ENCODE data around the gene CTF1. TPM values are rescaled to one million over a fixed set of nuclear protein-coding genes. Genes with fewer than 3 reads are reported as not detected.
A peak's percentile ranks its signal among the peaks of the same experiment; 100 is the strongest.

Gene CTF1
- total and polyA plus RNA-seq, 2 donors (not counting 1 experiment from before 2014, with no cell fraction given): 0.78 to 0.81 TPM

DNA sequence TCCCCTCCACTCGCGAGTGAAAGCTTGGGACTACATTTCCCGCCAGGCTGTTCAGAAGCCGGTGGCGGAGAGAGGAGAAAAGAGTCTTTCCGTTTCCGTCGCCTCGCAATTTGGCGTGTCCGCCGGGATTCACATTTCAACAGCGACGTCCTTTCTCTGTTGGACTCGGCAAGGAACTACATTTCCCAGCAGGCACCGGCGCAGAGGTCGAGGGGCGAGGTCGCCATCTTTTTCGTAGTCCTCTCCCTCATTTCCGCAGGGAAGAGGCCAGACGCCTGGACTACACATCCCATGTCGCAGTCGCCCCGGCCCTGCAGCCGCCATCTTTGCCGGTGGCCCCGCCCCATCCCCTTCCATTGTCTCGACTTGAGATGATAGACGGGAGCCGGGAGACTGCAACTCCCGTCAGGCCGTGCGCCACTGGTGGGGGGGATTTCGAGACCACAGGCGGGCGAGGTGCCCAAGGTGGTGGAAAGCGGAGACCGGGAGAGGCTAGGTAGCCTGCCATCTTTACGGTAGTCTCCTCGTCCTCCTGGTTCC, 26.1 kb downstream of the CTF1 start:
- H3K79me2 ChIP-seq (ENCODE audit: control insufficient read depth, insufficient read depth, low read length): no peaks in the 10 kb centered on the region
- peak overlapping the region; percentile 90 for H3K9ac ChIP-seq (ENCODE audit: low read length)
- no peak for TF ChIP-seq EZH2 (IDR thresholded peaks at IDR 0.05; ENCODE audit: borderline replicate concordance, insufficient read depth, low read depth, low read length, poor library complexity, severe bottlenecking)
- TF ChIP-seq, protein P1, sequence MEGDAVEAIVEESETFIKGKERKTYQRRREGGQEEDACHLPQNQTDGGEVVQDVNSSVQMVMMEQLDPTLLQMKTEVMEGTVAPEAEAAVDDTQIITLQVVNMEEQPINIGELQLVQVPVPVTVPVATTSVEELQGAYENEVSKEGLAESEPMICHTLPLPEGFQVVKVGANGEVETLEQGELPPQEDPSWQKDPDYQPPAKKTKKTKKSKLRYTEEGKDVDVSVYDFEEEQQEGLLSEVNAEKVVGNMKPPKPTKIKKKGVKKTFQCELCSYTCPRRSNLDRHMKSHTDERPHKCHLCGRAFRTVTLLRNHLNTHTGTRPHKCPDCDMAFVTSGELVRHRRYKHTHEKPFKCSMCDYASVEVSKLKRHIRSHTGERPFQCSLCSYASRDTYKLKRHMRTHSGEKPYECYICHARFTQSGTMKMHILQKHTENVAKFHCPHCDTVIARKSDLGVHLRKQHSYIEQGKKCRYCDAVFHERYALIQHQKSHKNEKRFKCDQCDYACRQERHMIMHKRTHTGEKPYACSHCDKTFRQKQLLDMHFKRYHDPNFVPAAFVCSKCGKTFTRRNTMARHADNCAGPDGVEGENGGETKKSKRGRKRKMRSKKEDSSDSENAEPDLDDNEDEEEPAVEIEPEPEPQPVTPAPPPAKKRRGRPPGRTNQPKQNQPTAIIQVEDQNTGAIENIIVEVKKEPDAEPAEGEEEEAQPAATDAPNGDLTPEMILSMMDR (IDR thresholded peaks at IDR 0.05): no peak
- ChIA-PET CTCF (interaction anchor here (0.7 to 1.0 kb wide), 3 partner anchors 21 to 108 kb away, joined by 3 to 14 read pairs (median 5); no protein-coding TSS in a partner anchor), POLR2A (interaction anchor here (0.5 to 1.2 kb wide), 4 partner anchors 20 to 175 kb away, joined by 3 to 5 read pairs (median 3); no protein-coding TSS in a partner anchor)
- no peaks in the 10 kb centered on the region for H3K27me3 Mint-ChIP-seq
- peak overlapping the region; percentile 80 to 100 (median 98) for H3K4me3 ChIP-seq (ENCODE audit: control extremely low read depth in 1 of 5, extremely low read depth in 1 of 5, insufficient read depth in 1 of 5, low read depth in 2 of 5, low read length in 4 of 5)
- no peaks in the 10 kb centered on the region for H3K36me3 ChIP-seq (replicated peaks in 1 of 2; ENCODE audit: control extremely low read depth in 1 of 2, control insufficient read depth in 1 of 2, extremely low read depth in 1 of 2, insufficient read depth in 2 of 2, low read length in 1 of 2)
- under 1% methylated on average over 38 of the region's 42 CpGs for WGBS (ENCODE audit: insufficient coverage)
- ATAC-seq (ENCODE audit: low read depth): peak; percentile 73
- H3K4me2 ChIP-seq (replicated peaks; ENCODE audit: low read depth, low read length, poor library complexity, severe bottlenecking): peak overlapping the region; percentile 92
- peak overlapping the region; percentile 95 for H2AFZ ChIP-seq (ENCODE audit: insufficient read depth, low read depth, low read length, poor library complexity, severe bottlenecking)
- H3K9me3 Mint-ChIP-seq (ENCODE audit: insufficient read depth): no peaks in the 10 kb centered on the region
- no peaks in the 10 kb centered on the region for H4K20me1 ChIP-seq (ENCODE audit: control insufficient read depth, insufficient read depth, low read length, poor library complexity, severe bottlenecking)
- intact Hi-C loops (cut with micrococcal nuclease): loop anchor here (1.0 to 2.0 kb wide), 12 partner anchors 20 to 1998 kb away; partner anchors contain the start of genes CFAP119, ORAI3, PHKG2 and RABEP2
- peak overlapping the region; percentile 100 for H3K27ac Mint-ChIP-seq
- peak overlapping the region; percentile 100 for H3K4me3 Mint-ChIP-seq
- peak overlapping the region; percentile 97 to 99 for H3K27ac ChIP-seq (ENCODE audit: low read length in 2 of 2)
- H3K9me3 ChIP-seq (ENCODE audit: control extremely low read depth in 1 of 3, control insufficient read depth in 2 of 3, insufficient read depth in 1 of 3, low read length in 2 of 3): no peaks in the 10 kb centered on the region
- peaks cover 0 to 21% of the 10 kb centered on the region in 2 donors for H3K4me1 ChIP-seq (ENCODE audit: control insufficient read depth in 2 of 2, insufficient read depth in 2 of 2, low read length in 2 of 2)
- H3K27me3 ChIP-seq (replicated peaks in 1 of 4; ENCODE audit: control extremely low read depth in 1 of 4, control insufficient read depth in 3 of 4, insufficient read depth in 4 of 4, low read length in 3 of 4): no peaks in the 10 kb centered on the region
- H3K4me1 Mint-ChIP-seq: peaks cover 19% of the 10 kb centered on the region
- peak; percentile 99 for DNase-seq

DNA sequence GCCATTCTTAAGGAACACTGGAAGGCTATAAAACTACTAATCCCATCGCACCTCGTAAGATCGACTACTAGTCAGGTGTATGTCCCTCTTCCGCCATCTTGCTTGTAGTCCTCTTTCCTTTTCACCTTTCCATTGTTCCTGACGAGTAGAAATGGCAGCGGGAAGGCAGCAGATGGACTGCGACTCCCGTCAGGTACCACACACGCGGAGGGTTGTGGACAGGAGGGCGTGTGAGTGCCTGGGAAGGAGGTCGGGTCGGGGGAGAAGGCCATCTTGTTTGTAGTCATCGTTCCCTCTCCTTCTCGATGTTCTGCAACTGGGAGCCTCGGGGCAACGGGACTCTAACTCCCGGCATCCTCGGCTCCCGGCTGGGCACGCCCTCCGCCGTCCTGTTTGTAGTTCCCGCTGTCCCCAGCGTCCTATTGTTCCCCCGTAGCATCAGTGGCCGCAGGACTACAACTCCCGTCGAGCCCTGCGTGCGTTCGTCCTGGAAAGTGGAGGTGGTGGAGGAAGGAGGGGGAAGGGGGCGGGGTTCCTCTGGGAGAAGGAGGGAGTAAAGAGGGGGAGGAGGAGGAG, 26.6 kb downstream of the CTF1 start:
- peak; percentile 69 for ATAC-seq (ENCODE audit: low read depth)
- Mint-ChIP-seq H3K4me1 (peaks cover 19% of the 10 kb centered on the region), H3K9me3 (ENCODE audit: insufficient read depth) (no peaks in the 10 kb centered on the region), H3K27ac (peak overlapping the region; percentile 100), H3K4me3 (peak overlapping the region; percentile 100), H3K27me3 (no peaks in the 10 kb centered on the region)
- no peaks in the 10 kb centered on the region for H3K27me3 ChIP-seq (replicated peaks in 1 of 4; ENCODE audit: control extremely low read depth in 1 of 4, control insufficient read depth in 3 of 4, insufficient read depth in 4 of 4, low read length in 3 of 4)
- peak overlapping the region; percentile 90 for H3K9ac ChIP-seq (ENCODE audit: low read length)
- no peaks in the 10 kb centered on the region for H3K9me3 ChIP-seq (ENCODE audit: control extremely low read depth in 1 of 3, control insufficient read depth in 2 of 3, insufficient read depth in 1 of 3, low read length in 2 of 3)
- H3K27ac ChIP-seq (ENCODE audit: low read length in 2 of 2): peak overlapping the region; percentile 97 to 99
- peak overlapping the region; percentile 80 to 100 (median 98) for H3K4me3 ChIP-seq (ENCODE audit: control extremely low read depth in 1 of 5, extremely low read depth in 1 of 5, insufficient read depth in 1 of 5, low read depth in 2 of 5, low read length in 4 of 5)
- peak overlapping the region; percentile 92 for H3K4me2 ChIP-seq (replicated peaks; ENCODE audit: low read depth, low read length, poor library complexity, severe bottlenecking)
- POLR2A ChIA-PET: interaction anchor here (0.8 to 1.1 kb wide), 3 partner anchors 49 to 790 kb away, joined by 3 to 10 read pairs (median 3); partner anchors contain the start of gene KAT8
- H2AFZ ChIP-seq (ENCODE audit: insufficient read depth, low read depth, low read length, poor library complexity, severe bottlenecking): peak overlapping the region; percentile 95
- TF ChIP-seq, protein P1 (IDR thresholded peaks at IDR 0.05): no peak
- TF ChIP-seq EZH2 (IDR thresholded peaks at IDR 0.05; ENCODE audit: borderline replicate concordance, insufficient read depth, low read depth, low read length, poor library complexity, severe bottlenecking): no peak
- CTCF ChIA-PET: no interaction called here
- intact Hi-C loops (cut with micrococcal nuclease): loop anchor here (1.0 to 2.0 kb wide), 14 partner anchors 21 to 1998 kb away; partner anchors contain the start of genes CFAP119, ORAI3, PHKG2 and RABEP2
- H3K36me3 ChIP-seq (replicated peaks in 1 of 2; ENCODE audit: control extremely low read depth in 1 of 2, control insufficient read depth in 1 of 2, extremely low read depth in 1 of 2, insufficient read depth in 2 of 2, low read length in 1 of 2): no peaks in the 10 kb centered on the region
- no peaks in the 10 kb centered on the region for H3K79me2 ChIP-seq (ENCODE audit: control insufficient read depth, insufficient read depth, low read length)
- H3K4me1 ChIP-seq (ENCODE audit: control insufficient read depth in 2 of 2, insufficient read depth in 2 of 2, low read length in 2 of 2): peaks cover 0 to 21% of the 10 kb centered on the region in 2 donors
- whole genome bisulfite sequencing (ENCODE audit: insufficient coverage): 2% methylated on average over 32 of the region's 33 CpGs
- DNase-seq: peak; percentile 98
- no peaks in the 10 kb centered on the region for H4K20me1 ChIP-seq (ENCODE audit: control insufficient read depth, insufficient read depth, low read length, poor library complexity, severe bottlenecking)
